ENCODE results near the gene ELOVL4. TPM values are rescaled to one million over a fixed set of nuclear protein-coding genes. Genes with fewer than 3 reads are reported as not detected.

The ELOVL4 gene
- polyA plus RNA-seq, 3 donors = not detected

DNA sequence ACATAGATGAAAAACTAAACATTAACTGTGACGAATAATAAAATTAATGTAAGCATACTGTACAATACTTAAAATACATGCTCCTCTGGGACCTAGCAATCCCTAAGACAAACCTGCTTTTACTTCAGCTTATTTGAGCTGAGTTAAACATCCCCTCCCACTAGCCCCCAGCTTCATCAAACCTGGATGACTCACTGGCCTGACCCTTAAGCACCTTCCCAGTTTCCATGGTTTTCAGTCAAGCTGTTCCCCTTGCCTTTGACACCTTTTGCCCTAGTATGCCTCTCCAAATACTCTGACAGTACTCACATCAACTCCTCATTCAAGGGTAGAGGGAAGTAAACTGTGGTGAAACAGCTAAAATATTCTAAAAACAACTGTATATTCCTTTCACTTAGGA is 4.2 kb downstream of the ELOVL4 start:
- H3K79me2 ChIP-seq (ENCODE audit: insufficient read depth, low read length) = no peaks in the 10 kb centered on the region
- peaks cover 15% of the 10 kb centered on the region for H3K4me1 Mint-ChIP-seq
- H2AFZ ChIP-seq (ENCODE audit: insufficient read depth, low read depth, low read length, poor library complexity, severe bottlenecking) = no peak overlapping the region
- peaks cover 0 to 10% of the 10 kb centered on the region in 2 donors for H3K9me3 ChIP-seq (replicated peaks in 1 of 2; ENCODE audit: control insufficient read depth in 1 of 2, insufficient read depth in 1 of 2, low read length in 2 of 2)
- DNase-seq = no peak
- peaks cover 0 to 9% (median 4%) of the 10 kb centered on the region in 7 donors for H3K9me3 Mint-ChIP-seq
- no CpG with 5 or more reads among the region's 1 CpG for WGBS (ENCODE audit: insufficient coverage)
- H3K36me3 ChIP-seq (replicated peaks in 1 of 2; ENCODE audit: control insufficient read depth in 1 of 2, insufficient read depth in 2 of 2, low read length in 2 of 2) = no peaks in the 10 kb centered on the region
- no peak overlapping the region for H3K27ac Mint-ChIP-seq
- H3K27ac ChIP-seq (ENCODE audit: low read depth in 1 of 2, low read length in 2 of 2) = no peak overlapping the region
- H4K20me1 ChIP-seq (ENCODE audit: insufficient read depth, low read length) = no peaks in the 10 kb centered on the region
- intact Hi-C loops (cut with micrococcal nuclease) = no loop called here
- no peak overlapping the region for H3K9ac ChIP-seq (ENCODE audit: insufficient read depth, low read length, poor library complexity, severe bottlenecking)
- peaks cover 3% of the 10 kb centered on the region in 2 donors for H3K36me3 Mint-ChIP-seq
- peaks cover 40 to 49% (median 47%) of the 10 kb centered on the region in 3 donors for H3K27me3 Mint-ChIP-seq (ENCODE audit: low read depth in 3 of 3)
- peak overlapping the region in 1 of 2 donors; percentile 7 for H3K4me3 Mint-ChIP-seq
- no peak overlapping the region for H3K4me2 ChIP-seq (replicated peaks; ENCODE audit: extremely low read depth, low read length, poor library complexity, severe bottlenecking)
- TF ChIP-seq, protein P1, sequence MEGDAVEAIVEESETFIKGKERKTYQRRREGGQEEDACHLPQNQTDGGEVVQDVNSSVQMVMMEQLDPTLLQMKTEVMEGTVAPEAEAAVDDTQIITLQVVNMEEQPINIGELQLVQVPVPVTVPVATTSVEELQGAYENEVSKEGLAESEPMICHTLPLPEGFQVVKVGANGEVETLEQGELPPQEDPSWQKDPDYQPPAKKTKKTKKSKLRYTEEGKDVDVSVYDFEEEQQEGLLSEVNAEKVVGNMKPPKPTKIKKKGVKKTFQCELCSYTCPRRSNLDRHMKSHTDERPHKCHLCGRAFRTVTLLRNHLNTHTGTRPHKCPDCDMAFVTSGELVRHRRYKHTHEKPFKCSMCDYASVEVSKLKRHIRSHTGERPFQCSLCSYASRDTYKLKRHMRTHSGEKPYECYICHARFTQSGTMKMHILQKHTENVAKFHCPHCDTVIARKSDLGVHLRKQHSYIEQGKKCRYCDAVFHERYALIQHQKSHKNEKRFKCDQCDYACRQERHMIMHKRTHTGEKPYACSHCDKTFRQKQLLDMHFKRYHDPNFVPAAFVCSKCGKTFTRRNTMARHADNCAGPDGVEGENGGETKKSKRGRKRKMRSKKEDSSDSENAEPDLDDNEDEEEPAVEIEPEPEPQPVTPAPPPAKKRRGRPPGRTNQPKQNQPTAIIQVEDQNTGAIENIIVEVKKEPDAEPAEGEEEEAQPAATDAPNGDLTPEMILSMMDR (IDR thresholded peaks at IDR 0.05) = no peak
- H3K27me3 ChIP-seq (ENCODE audit: control insufficient read depth in 2 of 2, insufficient read depth in 2 of 2, low read length in 2 of 2) = peaks cover 42 to 61% of the 10 kb centered on the region in 2 donors
- H3K4me1 ChIP-seq (ENCODE audit: control insufficient read depth in 1 of 2, insufficient read depth in 2 of 2, low read length in 2 of 2) = peaks cover 8 to 14% of the 10 kb centered on the region in 2 donors
- no peak overlapping the region for H3K4me3 ChIP-seq (replicated peaks in 1 of 3; ENCODE audit: low read depth in 2 of 3, low read length in 3 of 3)

DNA sequence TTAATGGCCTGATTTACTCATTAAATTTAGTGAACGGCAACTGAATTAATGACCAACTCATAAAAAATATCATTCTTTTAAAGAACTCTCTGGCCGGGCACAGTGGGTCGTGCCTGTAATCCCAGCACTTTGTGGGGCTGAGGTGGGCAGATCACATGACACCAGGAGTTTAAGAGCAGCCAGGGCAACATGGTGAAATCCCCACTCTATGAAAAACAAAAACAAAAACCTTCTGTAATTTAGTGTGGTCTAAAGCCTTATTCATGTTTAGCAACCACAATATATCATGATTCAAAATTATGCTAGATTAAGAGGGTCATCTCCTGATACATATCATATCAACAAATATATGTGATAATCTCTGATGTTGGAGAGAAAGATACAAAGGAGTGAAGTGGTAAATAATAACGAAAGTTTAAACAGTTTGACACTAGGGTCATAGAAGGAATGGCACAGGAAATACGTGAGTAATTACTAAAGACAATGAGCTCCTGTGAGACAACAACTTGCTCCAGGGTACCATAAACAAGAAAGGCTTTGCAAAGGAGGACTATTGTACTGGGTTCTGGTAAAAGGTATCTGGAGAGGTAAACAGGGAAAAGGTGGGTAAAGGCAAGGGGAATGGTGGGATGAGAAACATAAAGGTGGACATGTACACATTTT is 5.7 kb downstream of the ELOVL4 start:
- H3K9me3 ChIP-seq (replicated peaks in 1 of 2; ENCODE audit: control insufficient read depth in 1 of 2, insufficient read depth in 1 of 2, low read length in 2 of 2) = peaks cover 0 to 4% of the 10 kb centered on the region in 2 donors
- peaks cover 6% of the 10 kb centered on the region for H3K4me1 Mint-ChIP-seq
- no peak for DNase-seq
- peaks cover 31 to 48% of the 10 kb centered on the region in 2 donors for H3K27me3 ChIP-seq (ENCODE audit: control insufficient read depth in 2 of 2, insufficient read depth in 2 of 2, low read length in 2 of 2)
- H3K4me2 ChIP-seq (replicated peaks; ENCODE audit: extremely low read depth, low read length, poor library complexity, severe bottlenecking) = no peak overlapping the region
- H2AFZ ChIP-seq (ENCODE audit: insufficient read depth, low read depth, low read length, poor library complexity, severe bottlenecking) = no peak overlapping the region
- H3K27ac Mint-ChIP-seq = no peak overlapping the region
- no peak overlapping the region for H3K27ac ChIP-seq (ENCODE audit: low read depth in 1 of 2, low read length in 2 of 2)
- peaks cover 32 to 39% (median 37%) of the 10 kb centered on the region in 3 donors for H3K27me3 Mint-ChIP-seq (ENCODE audit: low read depth in 3 of 3)
- H3K4me3 Mint-ChIP-seq = no peak overlapping the region
- WGBS (ENCODE audit: insufficient coverage) = 92% methylated on average over 3 of the region's 5 CpGs
- H3K36me3 ChIP-seq (replicated peaks in 1 of 2; ENCODE audit: control insufficient read depth in 1 of 2, insufficient read depth in 2 of 2, low read length in 2 of 2) = no peaks in the 10 kb centered on the region
- TF ChIP-seq, protein P1 (IDR thresholded peaks at IDR 0.05) = no peak
- no peaks in the 10 kb centered on the region for H4K20me1 ChIP-seq (ENCODE audit: insufficient read depth, low read length)
- intact Hi-C loops (cut with micrococcal nuclease) = no loop called here
- peaks cover under 1 to 2% of the 10 kb centered on the region in 2 donors for H3K36me3 Mint-ChIP-seq
- no peak overlapping the region for H3K9ac ChIP-seq (ENCODE audit: insufficient read depth, low read length, poor library complexity, severe bottlenecking)
- H3K79me2 ChIP-seq (ENCODE audit: insufficient read depth, low read length) = no peaks in the 10 kb centered on the region
- peaks cover 0 to 4% (median 0%) of the 10 kb centered on the region in 7 donors for H3K9me3 Mint-ChIP-seq
- no peak overlapping the region for H3K4me3 ChIP-seq (replicated peaks in 1 of 3; ENCODE audit: low read depth in 2 of 3, low read length in 3 of 3)
- peaks cover 2 to 3% of the 10 kb centered on the region in 2 donors for H3K4me1 ChIP-seq (ENCODE audit: control insufficient read depth in 1 of 2, insufficient read depth in 2 of 2, low read length in 2 of 2)
